Skeletal muscle tissue (tissue), 4 donors: ENCODE measurements around the gene DDIT3. TPM values are rescaled to one million over a fixed set of nuclear protein-coding genes. Genes with fewer than 3 reads are reported as not detected.
A peak's percentile ranks its signal among the peaks of the same experiment; 100 is the strongest.

ENCODE experiments used
- H3K27ac ChIP-seq: one replicate; pipeline ENCODE4 v1.7.0; 2013; ENCODE audit warnings: mild to moderate bottlenecking, low read depth, low read length, inconsistent platforms
- H3K27me3 ChIP-seq, 3 donors: one replicate each; pipeline ENCODE4 v1.7.0; 2013; ENCODE audit warnings: low read length in 3 of 3; ENCODE audit not compliant: control insufficient read depth in 3 of 3, insufficient read depth in 3 of 3
- H3K36me3 ChIP-seq, 3 donors: one replicate each; pipeline ENCODE4 v1.7.0; 2013; ENCODE audit warnings: low read length in 3 of 3; ENCODE audit not compliant: control insufficient read depth in 3 of 3, insufficient read depth in 3 of 3
- H3K4me1 ChIP-seq, 3 donors: one replicate each; pipeline ENCODE4 v1.7.0; 2013; ENCODE audit warnings: low read length in 3 of 3, mild to moderate bottlenecking in 3 of 3; ENCODE audit not compliant: control insufficient read depth in 3 of 3, insufficient read depth in 3 of 3
- H3K4me3 ChIP-seq, 3 donors: one replicate each; pipeline ENCODE4 v1.7.0; 2013; ENCODE audit warnings: low read length in 3 of 3
- H3K9ac ChIP-seq, 3 donors: one replicate each; pipeline ENCODE4 v1.7.0; 2013; ENCODE audit warnings: low read length in 3 of 3, mild to moderate bottlenecking in 3 of 3, moderate library complexity in 2 of 3, low read depth in 1 of 3
- H3K9me3 ChIP-seq, 3 donors: one replicate each; pipeline ENCODE4 v1.7.0; 2013; ENCODE audit warnings: low read length in 3 of 3; ENCODE audit not compliant: control insufficient read depth in 3 of 3
- total RNA-seq: library from RNA; depleted of rRNA; stranded (reverse); fragments of >200 nt; gene quantifications from one replicate; pipeline ENCODE4 v1.2.3, GENCODE V29; 2014
- donor health status: Osteomylitis.

Gene DDIT3
- total RNA-seq, 1 donor from 2014 or later: 11.5 TPM

GRCh38 chr12:57548013-57548315 lies 27.6 kb upstream of the DDIT3 start:
- Histone ChIP-seq H3K9me3 (no peaks in the 10 kb centered on the region), H3K27me3 (peaks cover 29 to 39% (median 32%) of the 10 kb centered on the region in 3 donors), H3K4me1 (peaks cover 22 to 27% (median 25%) of the 10 kb centered on the region in 3 donors), H3K9ac (no peak overlapping the region), H3K36me3 (peaks cover 0 to 3% (median 0%) of the 10 kb centered on the region in 3 donors), H3K4me3 (no peak overlapping the region), H3K27ac (no peak overlapping the region)

- Histone ChIP-seq H3K27ac (no peak overlapping the region), H3K9me3 (no peaks in the 10 kb centered on the region), H3K4me3 (peak overlapping the region; percentile 80 to 95 (median 84)), H3K4me1 (peaks cover 22 to 27% (median 25%) of the 10 kb centered on the region in 3 donors), H3K36me3 (peaks cover 0 to 5% (median 0%) of the 10 kb centered on the region in 3 donors), H3K9ac (peak overlapping the region in 2 of 3 donors; percentile 56 to 60), H3K27me3 (peaks cover 28 to 38% (median 29%) of the 10 kb centered on the region in 3 donors)
Measured at GRCh38 chr12:57547288-57548012, 27.1 kb upstream of the DDIT3 start.

- Histone ChIP-seq H3K36me3 (peaks cover 1 to 5% (median 2%) of the 10 kb centered on the region in 3 donors), H3K27me3 (peaks cover 25 to 32% (median 28%) of the 10 kb centered on the region in 3 donors), H3K9me3 (no peaks in the 10 kb centered on the region), H3K4me1 (peaks cover 22 to 27% (median 25%) of the 10 kb centered on the region in 3 donors), H3K9ac (peak within 1 kb of the TSS; percentile 87 to 96 (median 96)), H3K27ac (peak within 1 kb of the TSS; percentile 87), H3K4me3 (peak within 1 kb of the TSS; percentile 80 to 95 (median 84))
Measured at GRCh38 chr12:57546438-57547287, 26.3 kb upstream of the DDIT3 start, which contains the start of gene DCTN2. Gene DCTN2, minus strand, starts transcription at chr12:57547192. Its CDS starts 129 bp downstream, at chr12:57547063.

- Histone ChIP-seq H3K4me1 (peaks cover 22 to 27% (median 25%) of the 10 kb centered on the region in 3 donors), H3K27ac (peak overlapping the region; percentile 87), H3K36me3 (peaks cover 5 to 9% (median 9%) of the 10 kb centered on the region in 3 donors), H3K9me3 (no peaks in the 10 kb centered on the region), H3K4me3 (peak overlapping the region; percentile 80 to 95 (median 84)), H3K9ac (peak overlapping the region; percentile 87 to 96 (median 96)), H3K27me3 (peaks cover 22 to 26% (median 25%) of the 10 kb centered on the region in 3 donors)
Measured at GRCh38 chr12:57545809-57546437, 25.6 kb upstream of the DDIT3 start.

- Histone ChIP-seq H3K36me3 (peaks cover 10 to 25% (median 11%) of the 10 kb centered on the region in 3 donors), H3K4me1 (peaks cover 18 to 24% (median 21%) of the 10 kb centered on the region in 3 donors), H3K4me3 (no peak overlapping the region), H3K27me3 (peaks cover 2% of the 10 kb centered on the region in 3 donors), H3K9ac (no peak overlapping the region), H3K9me3 (no peaks in the 10 kb centered on the region), H3K27ac (no peak overlapping the region)
Measured at GRCh38 chr12:57543581-57543980, 23.3 kb upstream of the DDIT3 start.

GRCh38 chr12:57541717-57542116 lies 21.4 kb upstream of the DDIT3 start:
- Histone ChIP-seq H3K9me3 (no peaks in the 10 kb centered on the region), H3K9ac (no peak overlapping the region), H3K4me1 (peaks cover 18 to 21% (median 21%) of the 10 kb centered on the region in 3 donors), H3K4me3 (no peak overlapping the region), H3K27me3 (no peaks in the 10 kb centered on the region), H3K36me3 (peaks cover 11 to 33% (median 16%) of the 10 kb centered on the region in 3 donors), H3K27ac (no peak overlapping the region)

- Histone ChIP-seq H3K4me3 (no peak overlapping the region), H3K36me3 (peaks cover 11 to 33% (median 16%) of the 10 kb centered on the region in 3 donors), H3K9ac (no peak overlapping the region), H3K27ac (no peak overlapping the region), H3K9me3 (no peaks in the 10 kb centered on the region), H3K4me1 (peaks cover 12 to 15% (median 15%) of the 10 kb centered on the region in 3 donors), H3K27me3 (no peaks in the 10 kb centered on the region)
Measured at GRCh38 chr12:57541001-57541400, 20.7 kb upstream of the DDIT3 start.

- H3K4me1 ChIP-seq: peaks cover 0 to 5% (median 4%) of the 10 kb centered on the region in 3 donors
Measured at GRCh38 chr12:57539134-57539768, 18.9 kb upstream of the DDIT3 start.

GRCh38 chr12:57536597-57536942 lies 16.3 kb upstream of the DDIT3 start:
- Histone ChIP-seq H3K4me1 (no peaks in the 10 kb centered on the region), H3K4me3 (no peak overlapping the region), H3K27ac (no peak overlapping the region), H3K27me3 (no peaks in the 10 kb centered on the region), H3K9me3 (no peaks in the 10 kb centered on the region), H3K36me3 (peaks cover 39 to 67% (median 53%) of the 10 kb centered on the region in 3 donors), H3K9ac (no peak overlapping the region)

More at GRCh38 chr12:57539134-57539768, 18.9 kb upstream of the DDIT3 start:
- H3K9me3 ChIP-seq: no peaks in the 10 kb centered on the region
- H3K27me3 ChIP-seq: no peaks in the 10 kb centered on the region
- H3K27ac ChIP-seq: no peak overlapping the region
- H3K4me3 ChIP-seq: no peak overlapping the region
- H3K36me3 ChIP-seq: peaks cover 20 to 47% (median 31%) of the 10 kb centered on the region in 3 donors
- H3K9ac ChIP-seq: no peak overlapping the region
